Transverse colon (tissue), 4 donors: ENCODE measurements around the gene AIG1.

Source experiments
- CTCF ChIP-seq, 5 experiments: fragments of 200-600 bp in 3 of 5; fragments of 450-650 bp in 2 of 5; sonication (generic) in 3 of 5; IDR thresholded peaks; 1 replicate in 2 of 5; 2 replicates in 3 of 5; pipeline ENCODE4 v1.5.1; 2016 to 2017; ENCODE audit warnings: antibody characterized with exemption in 5 of 5, inconsistent platforms in 3 of 5, mild to moderate bottlenecking in 2 of 5, moderate library complexity in 1 of 5
- EP300 ChIP-seq: sonication (generic); formaldehyde crosslinking; IDR thresholded peaks from one replicate; pipeline ENCODE4 v1.6.1; 2017; ENCODE audit warnings: antibody characterized with exemption, low read depth
- POLR2A ChIP-seq: fragments of 450-650 bp; IDR thresholded peaks from one replicate; pipeline ENCODE4 v1.6.1; 2016; ENCODE audit warnings: antibody characterized with exemption, mild to moderate bottlenecking, moderate library complexity
- POLR2AphosphoS5 ChIP-seq, 3 donors: sonication (generic); formaldehyde crosslinking; IDR thresholded peaks; one replicate each; pipeline ENCODE4 v1.6.1; 2016; ENCODE audit warnings: antibody characterized with exemption in 3 of 3

- TF ChIP-seq CTCF (IDR thresholded peaks at IDR 0.05) (no peak), POLR2A (no peak), POLR2AphosphoS5 (IDR thresholded peaks at IDR 0.05) (no peak), EP300 (no peak)
Measured at GRCh38 chr6:143098054-143098671, 37.5 kb downstream of the AIG1 start.
